WTC11 (cell line): ENCODE results near the gene MRPL23. TPM values are rescaled to one million over a fixed set of nuclear protein-coding genes. Genes with fewer than 3 reads are reported as not detected.

Experiments used
- ATAC-seq: fragments of 200-7000 bp; cut with Tn5 transposase; 2 replicates; pipeline ENCODE4 v1.10.0; 2021; ENCODE audit warnings: mild to moderate bottlenecking, moderate library complexity
- CTCF ChIA-PET: fragments of 300-600 bp; sonication (Branson Sonifier 250); formaldehyde crosslinking; loops from one replicate; lab custom pipeline; 2021; ENCODE audit warnings: antibody characterized with exemption; lab: Charles Lee
- POLR2A ChIA-PET: fragments of 350-600 bp; sonication (Branson Sonifier 250); formaldehyde crosslinking; loops from one replicate; lab custom pipeline; 2021; ENCODE audit warnings: antibody characterized with exemption; lab: Charles Lee
- DNase-seq: peaks from one replicate; pipeline ENCODE4 v3.0.0; 2021; ENCODE audit warnings: low spot score
- H3K27ac Mint-ChIP-seq: 2 replicates; pipeline ENCODE4 v1.8.0; 2021; ENCODE audit warnings: mixed read lengths
- H3K27me3 Mint-ChIP-seq: 2 replicates; pipeline ENCODE4 v1.8.0; 2021; ENCODE audit warnings: low read depth, mild to moderate bottlenecking, moderate library complexity, mixed read lengths
- H3K36me3 Mint-ChIP-seq: 2 replicates; pipeline ENCODE4 v1.8.0; 2021; ENCODE audit warnings: mixed read lengths
- H3K4me1 Mint-ChIP-seq: 2 replicates; pipeline ENCODE4 v1.8.0; 2022; ENCODE audit warnings: mixed read lengths
- H3K4me3 Mint-ChIP-seq: 2 replicates; pipeline ENCODE4 v1.8.0; 2021; ENCODE audit warnings: mild to moderate bottlenecking, moderate library complexity, mixed read lengths
- H3K9me3 Mint-ChIP-seq: 2 replicates; pipeline ENCODE4 v1.8.0; 2021; ENCODE audit warnings: mixed read lengths
- ATF1 ChIP-seq: sonication (generic); formaldehyde crosslinking; IDR thresholded peaks from 2 replicates; pipeline ENCODE4 v1.8.1; 2023; ENCODE audit warnings: mild to moderate bottlenecking, moderate library complexity, missing genetic modification reagents
- CBFB ChIP-seq: sonication (generic); formaldehyde crosslinking; IDR thresholded peaks from 2 replicates; pipeline ENCODE4 v1.8.1; 2022; ENCODE audit warnings: mild to moderate bottlenecking, low read depth, missing genetic modification reagents
- FOXP1 ChIP-seq: sonication (generic); formaldehyde crosslinking; IDR thresholded peaks from 2 replicates; pipeline ENCODE4 v1.8.0; 2022; ENCODE audit warnings: missing genetic modification reagents, mild to moderate bottlenecking, moderate library complexity, borderline replicate concordance
- IRF2 ChIP-seq: sonication (generic); formaldehyde crosslinking; IDR thresholded peaks from 2 replicates; pipeline ENCODE4 v1.8.0; 2022; ENCODE audit warnings: low read depth, missing genetic modification reagents, borderline replicate concordance
- JAZF1 ChIP-seq: fragments of 250-450 bp; sonication (Bioruptor Pico); IDR thresholded peaks from 2 replicates; pipeline ENCODE4 v1.9.0; 2021; ENCODE audit warnings: moderate library complexity, mild to moderate bottlenecking, inconsistent platforms
- JUN ChIP-seq: sonication (generic); formaldehyde crosslinking; IDR thresholded peaks from 2 replicates; pipeline ENCODE4 v1.8.0; 2023; ENCODE audit warnings: mild to moderate bottlenecking, missing genetic modification reagents
- KAT7 ChIP-seq: sonication (generic); formaldehyde crosslinking; IDR thresholded peaks from 2 replicates; pipeline ENCODE4 v1.8.1; 2023; ENCODE audit warnings: missing genetic modification reagents, mild to moderate bottlenecking, borderline replicate concordance
- NR1H2 ChIP-seq: sonication (generic); formaldehyde crosslinking; IDR thresholded peaks from 2 replicates; pipeline ENCODE4 v1.9.0; 2021; ENCODE audit warnings: mild to moderate bottlenecking, moderate library complexity, missing genetic modification reagents
- PRRX2 ChIP-seq: fragments of 250-450 bp; sonication (Bioruptor Pico); IDR thresholded peaks from 2 replicates; pipeline ENCODE4 v1.8.0; 2021; ENCODE audit warnings: mild to moderate bottlenecking
- SOX15 ChIP-seq: fragments of 250-450 bp; sonication (Bioruptor Pico); IDR thresholded peaks from 2 replicates; pipeline ENCODE4 v1.9.0; 2021; ENCODE audit warnings: mild to moderate bottlenecking
- ZNF138 ChIP-seq: sonication (generic); formaldehyde crosslinking; conservative IDR thresholded peaks from 2 replicates; pipeline ENCODE4 v1.8.1; 2022; ENCODE audit warnings: mild to moderate bottlenecking, moderate library complexity, missing genetic modification reagents
- ZNF423 ChIP-seq: fragments of 250-450 bp; sonication (Bioruptor Pico); IDR thresholded peaks from 2 replicates; pipeline ENCODE4 v2.1.2; 2022; ENCODE audit warnings: mild to moderate bottlenecking, moderate library complexity
- total RNA-seq: library from RNA; stranded (reverse); gene quantifications from 3 replicates; pipeline ENCODE4 v1.2.3, GENCODE V29; 2021
- TF ChIP-seq, protein P1 (sequence below): sonication (generic); formaldehyde crosslinking; IDR thresholded peaks from 2 replicates; pipeline ENCODE4 v1.8.0; 2022; ENCODE audit warnings: missing genetic modification reagents
- TF ChIP-seq, protein P2 (sequence below): sonication (generic); formaldehyde crosslinking; IDR thresholded peaks from 2 replicates; pipeline ENCODE4 v1.8.1; 2023; ENCODE audit warnings: mild to moderate bottlenecking, missing genetic modification reagents
- TF ChIP-seq, protein P3 (sequence below): fragments of 250-450 bp; sonication (Bioruptor Pico); conservative IDR thresholded peaks from 2 replicates; pipeline ENCODE4 v1.9.0; 2021; ENCODE audit warnings: mild to moderate bottlenecking
- TF ChIP-seq, protein P4 (sequence below): fragments of 250-450 bp; sonication (Bioruptor Pico); IDR thresholded peaks from 2 replicates; pipeline ENCODE4 v1.9.0; 2021; ENCODE audit warnings: mild to moderate bottlenecking
- TF ChIP-seq, protein P5 (sequence below): sonication (generic); formaldehyde crosslinking; IDR thresholded peaks from 2 replicates; pipeline ENCODE4 v1.8.1; 2022; ENCODE audit warnings: low read depth, missing genetic modification reagents, borderline replicate concordance
- TF ChIP-seq, protein P6 (sequence below): sonication (generic); formaldehyde crosslinking; IDR thresholded peaks from 2 replicates; pipeline ENCODE4 v1.8.0; 2022; ENCODE audit warnings: mild to moderate bottlenecking, missing genetic modification reagents
- TF ChIP-seq, protein P7 (sequence below): sonication (generic); formaldehyde crosslinking; IDR thresholded peaks from 2 replicates; pipeline ENCODE4 v1.8.0; 2022; ENCODE audit warnings: mild to moderate bottlenecking, missing genetic modification reagents

Gene MRPL23
- total RNA-seq, 1 experiment from 2014 or later: 73.0 TPM

DNA sequence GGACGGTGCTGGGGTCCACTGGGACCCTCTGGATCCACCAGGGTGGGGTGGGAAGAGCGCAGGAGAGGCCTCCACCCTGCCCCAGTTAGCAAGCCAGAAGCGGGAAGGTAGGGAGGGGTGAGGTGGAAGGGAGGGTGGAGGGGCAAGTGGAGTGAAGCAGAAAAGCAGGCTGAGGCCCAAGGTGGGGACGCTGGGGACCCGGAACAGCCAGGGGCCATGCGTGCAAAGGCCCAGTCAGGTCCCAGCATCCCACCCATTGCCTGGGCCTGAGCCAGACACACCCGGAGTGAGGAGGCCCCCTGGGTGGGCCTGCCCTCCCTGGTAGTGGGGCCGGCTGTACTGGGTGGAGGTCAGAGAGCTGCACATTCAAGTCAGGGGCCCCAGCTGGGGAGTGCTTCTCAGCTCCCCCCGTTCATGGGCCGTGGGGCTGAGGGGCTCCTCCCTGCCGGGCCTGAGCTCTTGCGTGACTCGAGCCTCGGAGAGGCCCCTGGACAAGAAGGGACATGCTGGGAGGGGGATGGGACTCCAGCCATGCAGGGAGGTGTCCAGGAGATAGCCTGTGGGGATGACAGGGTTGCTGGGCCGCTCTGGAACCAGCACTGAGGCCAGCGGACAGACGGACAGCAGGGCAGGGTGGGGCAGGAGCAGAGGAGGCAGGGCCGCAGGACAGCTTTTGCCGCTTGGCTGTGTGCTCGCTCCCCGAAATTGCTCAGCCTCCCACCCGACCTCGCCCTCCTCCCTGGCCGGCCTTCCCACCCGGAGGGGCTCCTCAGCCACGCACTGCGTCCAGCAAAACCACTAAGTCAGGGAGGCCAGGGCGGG, 19.9 kb upstream of the MRPL23 start (continued):
- TF ChIP-seq, protein P1, sequence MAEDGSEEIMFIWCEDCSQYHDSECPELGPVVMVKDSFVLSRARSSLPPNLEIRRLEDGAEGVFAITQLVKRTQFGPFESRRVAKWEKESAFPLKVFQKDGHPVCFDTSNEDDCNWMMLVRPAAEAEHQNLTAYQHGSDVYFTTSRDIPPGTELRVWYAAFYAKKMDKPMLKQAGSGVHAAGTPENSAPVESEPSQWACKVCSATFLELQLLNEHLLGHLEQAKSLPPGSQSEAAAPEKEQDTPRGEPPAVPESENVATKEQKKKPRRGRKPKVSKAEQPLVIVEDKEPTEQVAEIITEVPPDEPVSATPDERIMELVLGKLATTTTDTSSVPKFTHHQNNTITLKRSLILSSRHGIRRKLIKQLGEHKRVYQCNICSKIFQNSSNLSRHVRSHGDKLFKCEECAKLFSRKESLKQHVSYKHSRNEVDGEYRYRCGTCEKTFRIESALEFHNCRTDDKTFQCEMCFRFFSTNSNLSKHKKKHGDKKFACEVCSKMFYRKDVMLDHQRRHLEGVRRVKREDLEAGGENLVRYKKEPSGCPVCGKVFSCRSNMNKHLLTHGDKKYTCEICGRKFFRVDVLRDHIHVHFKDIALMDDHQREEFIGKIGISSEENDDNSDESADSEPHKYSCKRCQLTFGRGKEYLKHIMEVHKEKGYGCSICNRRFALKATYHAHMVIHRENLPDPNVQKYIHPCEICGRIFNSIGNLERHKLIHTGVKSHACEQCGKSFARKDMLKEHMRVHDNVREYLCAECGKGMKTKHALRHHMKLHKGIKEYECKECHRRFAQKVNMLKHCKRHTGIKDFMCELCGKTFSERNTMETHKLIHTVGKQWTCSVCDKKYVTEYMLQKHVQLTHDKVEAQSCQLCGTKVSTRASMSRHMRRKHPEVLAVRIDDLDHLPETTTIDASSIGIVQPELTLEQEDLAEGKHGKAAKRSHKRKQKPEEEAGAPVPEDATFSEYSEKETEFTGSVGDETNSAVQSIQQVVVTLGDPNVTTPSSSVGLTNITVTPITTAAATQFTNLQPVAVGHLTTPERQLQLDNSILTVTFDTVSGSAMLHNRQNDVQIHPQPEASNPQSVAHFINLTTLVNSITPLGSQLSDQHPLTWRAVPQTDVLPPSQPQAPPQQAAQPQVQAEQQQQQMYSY (CRISPR knock-in tag): no peak
- no peak for TF ChIP-seq ZNF138 (CRISPR knock-in tag)
- TF ChIP-seq ATF1 (CRISPR knock-in tag): no peak
- no peak for TF ChIP-seq JAZF1 (CRISPR knock-in tag)
- TF ChIP-seq, protein P2, sequence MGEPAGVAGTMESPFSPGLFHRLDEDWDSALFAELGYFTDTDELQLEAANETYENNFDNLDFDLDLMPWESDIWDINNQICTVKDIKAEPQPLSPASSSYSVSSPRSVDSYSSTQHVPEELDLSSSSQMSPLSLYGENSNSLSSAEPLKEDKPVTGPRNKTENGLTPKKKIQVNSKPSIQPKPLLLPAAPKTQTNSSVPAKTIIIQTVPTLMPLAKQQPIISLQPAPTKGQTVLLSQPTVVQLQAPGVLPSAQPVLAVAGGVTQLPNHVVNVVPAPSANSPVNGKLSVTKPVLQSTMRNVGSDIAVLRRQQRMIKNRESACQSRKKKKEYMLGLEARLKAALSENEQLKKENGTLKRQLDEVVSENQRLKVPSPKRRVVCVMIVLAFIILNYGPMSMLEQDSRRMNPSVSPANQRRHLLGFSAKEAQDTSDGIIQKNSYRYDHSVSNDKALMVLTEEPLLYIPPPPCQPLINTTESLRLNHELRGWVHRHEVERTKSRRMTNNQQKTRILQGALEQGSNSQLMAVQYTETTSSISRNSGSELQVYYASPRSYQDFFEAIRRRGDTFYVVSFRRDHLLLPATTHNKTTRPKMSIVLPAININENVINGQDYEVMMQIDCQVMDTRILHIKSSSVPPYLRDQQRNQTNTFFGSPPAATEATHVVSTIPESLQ (CRISPR knock-in tag): no peak
- TF ChIP-seq FOXP1 (CRISPR knock-in tag): no peak
- no peak for TF ChIP-seq CBFB
- no peak for TF ChIP-seq IRF2 (CRISPR knock-in tag)

DNA sequence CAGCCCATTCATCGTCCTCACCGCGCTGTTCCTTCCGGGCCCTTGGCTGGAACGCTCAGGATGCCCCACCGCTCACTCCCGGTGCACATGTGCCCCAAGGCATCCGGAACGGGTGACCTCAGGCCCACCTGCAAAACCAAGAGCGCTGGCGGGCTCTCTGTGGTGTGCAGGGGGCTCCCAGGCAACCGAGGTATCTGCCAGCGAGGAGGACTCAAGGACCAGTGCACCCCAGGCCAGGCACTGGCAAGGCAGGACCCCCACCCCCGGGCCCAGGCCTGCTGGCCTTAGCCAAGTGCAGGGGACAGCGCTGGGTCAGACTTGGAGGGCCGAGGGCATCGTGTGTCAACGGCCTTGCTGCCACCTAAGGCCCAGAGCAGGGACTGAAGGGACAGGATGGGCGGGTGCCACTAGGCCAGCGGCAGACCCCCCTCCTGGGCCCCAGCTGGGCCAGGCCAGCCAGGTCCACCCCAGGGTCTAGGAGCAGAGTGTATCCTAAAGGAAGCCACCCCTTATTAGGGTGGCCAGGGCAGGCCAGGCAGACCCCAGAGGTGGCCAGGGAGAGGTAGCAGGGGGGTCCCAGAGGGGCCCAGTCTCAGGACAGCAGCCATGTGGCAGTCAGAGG, 19.2 kb upstream of the MRPL23 start:
- H3K36me3 Mint-ChIP-seq: no peaks in the 10 kb centered on the region
- ATAC-seq: no peak
- ChIA-PET CTCF (interaction anchor here (0.6 to 1.0 kb wide), 2 partner anchors 46 to 280 kb away, joined by 3 to 4 read pairs; no protein-coding TSS in a partner anchor), POLR2A (no interaction called here)
- H3K27ac Mint-ChIP-seq: no peak overlapping the region
- H3K4me1 Mint-ChIP-seq: no peaks in the 10 kb centered on the region
- DNase-seq: no peak
- H3K4me3 Mint-ChIP-seq: no peak overlapping the region
- no peaks in the 10 kb centered on the region; the same call in 1 of the 2 replicates for H3K27me3 Mint-ChIP-seq
- no peaks in the 10 kb centered on the region for H3K9me3 Mint-ChIP-seq
- no peak for TF ChIP-seq JUN (CRISPR knock-in tag)
- TF ChIP-seq, protein P3, sequence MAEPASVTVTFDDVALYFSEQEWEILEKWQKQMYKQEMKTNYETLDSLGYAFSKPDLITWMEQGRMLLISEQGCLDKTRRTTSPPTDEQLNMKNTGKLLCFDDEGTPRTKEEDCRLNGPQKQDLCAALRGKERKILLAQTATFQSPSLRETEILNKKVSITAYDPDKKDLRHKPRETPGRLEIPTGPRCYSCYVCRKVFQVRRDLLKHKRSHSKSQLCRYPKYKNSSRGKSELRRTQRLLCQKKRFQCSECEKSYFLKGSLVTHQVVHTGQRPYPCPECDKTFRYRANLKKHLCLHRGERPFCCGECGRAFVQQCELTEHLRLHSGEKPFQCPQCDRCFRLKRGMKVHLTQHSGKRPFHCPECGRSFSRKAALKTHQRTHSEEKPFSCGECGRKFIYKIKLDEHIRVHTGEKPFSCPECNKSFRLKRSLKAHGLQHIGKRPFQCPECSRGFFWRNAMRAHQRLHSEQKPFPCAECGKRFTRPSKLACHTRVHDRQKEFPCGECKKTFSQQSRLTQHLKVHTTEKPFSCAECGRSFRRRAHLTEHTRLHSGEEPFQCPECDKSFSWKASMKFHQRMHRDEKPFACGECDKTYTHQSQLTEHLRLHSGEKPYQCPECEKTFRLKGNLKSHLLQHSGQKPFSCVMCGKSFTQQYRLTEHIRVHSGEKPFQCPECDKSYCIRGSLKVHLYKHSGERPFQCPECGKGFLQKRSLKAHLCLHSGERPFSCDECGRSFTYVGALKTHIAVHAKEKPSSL: no peak
- TF ChIP-seq, protein P1 (CRISPR knock-in tag): no peak
- TF ChIP-seq PRRX2: no peak
- no peak for TF ChIP-seq SOX15 (CRISPR knock-in tag)
- no peak for TF ChIP-seq NR1H2 (CRISPR knock-in tag)
- no peak for TF ChIP-seq KAT7
- TF ChIP-seq, protein P4, sequence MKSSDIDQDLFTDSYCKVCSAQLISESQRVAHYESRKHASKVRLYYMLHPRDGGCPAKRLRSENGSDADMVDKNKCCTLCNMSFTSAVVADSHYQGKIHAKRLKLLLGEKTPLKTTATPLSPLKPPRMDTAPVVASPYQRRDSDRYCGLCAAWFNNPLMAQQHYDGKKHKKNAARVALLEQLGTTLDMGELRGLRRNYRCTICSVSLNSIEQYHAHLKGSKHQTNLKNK (CRISPR knock-in tag): no peak
- TF ChIP-seq, protein P5, sequence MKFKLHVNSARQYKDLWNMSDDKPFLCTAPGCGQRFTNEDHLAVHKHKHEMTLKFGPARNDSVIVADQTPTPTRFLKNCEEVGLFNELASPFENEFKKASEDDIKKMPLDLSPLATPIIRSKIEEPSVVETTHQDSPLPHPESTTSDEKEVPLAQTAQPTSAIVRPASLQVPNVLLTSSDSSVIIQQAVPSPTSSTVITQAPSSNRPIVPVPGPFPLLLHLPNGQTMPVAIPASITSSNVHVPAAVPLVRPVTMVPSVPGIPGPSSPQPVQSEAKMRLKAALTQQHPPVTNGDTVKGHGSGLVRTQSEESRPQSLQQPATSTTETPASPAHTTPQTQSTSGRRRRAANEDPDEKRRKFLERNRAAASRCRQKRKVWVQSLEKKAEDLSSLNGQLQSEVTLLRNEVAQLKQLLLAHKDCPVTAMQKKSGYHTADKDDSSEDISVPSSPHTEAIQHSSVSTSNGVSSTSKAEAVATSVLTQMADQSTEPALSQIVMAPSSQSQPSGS (CRISPR knock-in tag): no peak
- TF ChIP-seq, protein P6, sequence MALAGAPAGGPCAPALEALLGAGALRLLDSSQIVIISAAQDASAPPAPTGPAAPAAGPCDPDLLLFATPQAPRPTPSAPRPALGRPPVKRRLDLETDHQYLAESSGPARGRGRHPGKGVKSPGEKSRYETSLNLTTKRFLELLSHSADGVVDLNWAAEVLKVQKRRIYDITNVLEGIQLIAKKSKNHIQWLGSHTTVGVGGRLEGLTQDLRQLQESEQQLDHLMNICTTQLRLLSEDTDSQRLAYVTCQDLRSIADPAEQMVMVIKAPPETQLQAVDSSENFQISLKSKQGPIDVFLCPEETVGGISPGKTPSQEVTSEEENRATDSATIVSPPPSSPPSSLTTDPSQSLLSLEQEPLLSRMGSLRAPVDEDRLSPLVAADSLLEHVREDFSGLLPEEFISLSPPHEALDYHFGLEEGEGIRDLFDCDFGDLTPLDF (CRISPR knock-in tag): no peak
- no peak for TF ChIP-seq ZNF423
- TF ChIP-seq, protein P7, sequence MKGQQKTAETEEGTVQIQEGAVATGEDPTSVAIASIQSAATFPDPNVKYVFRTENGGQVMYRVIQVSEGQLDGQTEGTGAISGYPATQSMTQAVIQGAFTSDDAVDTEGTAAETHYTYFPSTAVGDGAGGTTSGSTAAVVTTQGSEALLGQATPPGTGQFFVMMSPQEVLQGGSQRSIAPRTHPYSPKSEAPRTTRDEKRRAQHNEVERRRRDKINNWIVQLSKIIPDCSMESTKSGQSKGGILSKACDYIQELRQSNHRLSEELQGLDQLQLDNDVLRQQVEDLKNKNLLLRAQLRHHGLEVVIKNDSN (CRISPR knock-in tag): no peak
